H1 (cell line): Measurements from ENCODE around the gene THPO. TPM values are rescaled to one million over a fixed set of nuclear protein-coding genes. Genes with fewer than 3 reads are reported as not detected.

Source experiments
- CTCF ChIA-PET: fragments of 300-600 bp; sonication (Branson Sonifier 250); formaldehyde crosslinking; loops from one replicate; lab custom pipeline; 2021; ENCODE audit not compliant: partially characterized antibody; lab: Charles Lee
- POLR2A ChIA-PET: fragments of 300-600 bp; sonication (Branson Sonifier 250); formaldehyde crosslinking; loops from one replicate; lab custom pipeline; 2021; ENCODE audit warnings: inconsistent platforms; ENCODE audit not compliant: partially characterized antibody; lab: Charles Lee
- DNase-seq, 2 experiments: peaks; one replicate each; pipeline versions ENCODE4 v3.0.0 to v3.0.0-alpha.2; 2010 to 2022; ENCODE audit warnings: low spot score in 2 of 2, low read depth in 1 of 2, mixed read lengths in 1 of 2
- FAIRE-seq: peaks from 2 replicates; lab custom pipeline; 2011; peaks lifted over from hg19 to GRCh38; lab: Jason Lieb, UNC
- H2AFZ ChIP-seq: 2 replicates; pipeline ENCODE4 v1.8.1; 2012; ENCODE audit warnings: low read length, inconsistent platforms
- H2AK5ac ChIP-seq: 2 replicates; pipeline ENCODE4 v1.6.1; 2013; ENCODE audit warnings: low read depth, low read length
- H2BK120ac ChIP-seq: replicated peaks from 2 replicates; pipeline ENCODE3; 2013; ENCODE audit warnings: low read depth, low read length, inconsistent platforms
- H2BK12ac ChIP-seq: 2 replicates; pipeline ENCODE4 v1.6.1; 2013; ENCODE audit warnings: low read depth, low read length
- H2BK15ac ChIP-seq: 2 replicates; pipeline ENCODE4 v1.6.1; 2013; ENCODE audit warnings: low read length
- H2BK20ac ChIP-seq: 2 replicates; pipeline ENCODE4 v1.6.1; 2013; ENCODE audit warnings: low read length
- H2BK5ac ChIP-seq: 2 replicates; pipeline ENCODE4 v1.6.1; 2013; ENCODE audit warnings: low read depth, low read length
- H3K14ac ChIP-seq: 2 replicates; pipeline ENCODE4 v1.6.1; 2013; ENCODE audit warnings: inconsistent platforms; ENCODE audit not compliant: insufficient read length
- H3K18ac ChIP-seq: 2 replicates; pipeline ENCODE4 v1.6.1; 2013; ENCODE audit warnings: low read length; ENCODE audit errors: extremely low read depth
- H3K23ac ChIP-seq: 2 replicates; pipeline ENCODE4 v1.6.1; 2013; ENCODE audit warnings: inconsistent platforms; ENCODE audit not compliant: insufficient read length
- H3K23me2 ChIP-seq: 2 replicates; pipeline ENCODE4 v1.6.1; 2013; ENCODE audit warnings: low read depth, low read length
- H3K27ac ChIP-seq: 2 replicates; pipeline ENCODE4 v1.6.1; 2011; ENCODE audit warnings: low read depth, low read length, inconsistent platforms
- H3K27me3 ChIP-seq, 4 experiments: replicated peaks in 1 of 4; 1 replicate in 1 of 4; 2 replicates in 3 of 4; pipeline versions ENCODE4 v1.6.1 to v1.8.1; 2011 to 2013; ENCODE audit warnings: low read length in 3 of 4, mild to moderate bottlenecking in 3 of 4, inconsistent platforms in 2 of 4, mixed read lengths in 2 of 4, moderate library complexity in 1 of 4; ENCODE audit not compliant: control insufficient read depth in 3 of 4, insufficient read depth in 3 of 4; ENCODE audit errors: extremely low read depth in 1 of 4
- H3K36me3 ChIP-seq, 4 experiments: 2 replicates each; pipeline versions ENCODE4 v1.6.1 to v1.8.1; 2011 to 2013; ENCODE audit warnings: mild to moderate bottlenecking in 4 of 4, low read length in 3 of 4, moderate library complexity in 2 of 4, control low read depth in 1 of 4, inconsistent platforms in 1 of 4; ENCODE audit not compliant: insufficient read depth in 4 of 4, control insufficient read depth in 2 of 4
- H3K4ac ChIP-seq: replicated peaks from 2 replicates; pipeline ENCODE3; 2013; ENCODE audit warnings: low read length, low read depth, mixed read lengths, inconsistent platforms; ENCODE audit not compliant: insufficient read length
- H3K4me1 ChIP-seq, 4 experiments: replicated peaks in 1 of 4; 1 replicate in 1 of 4; 2 replicates in 3 of 4; pipeline versions ENCODE4 v1.6.1 to v1.8.1; 2011 to 2013; ENCODE audit warnings: low read length in 3 of 4, inconsistent platforms in 2 of 4, mixed read lengths in 1 of 4; ENCODE audit not compliant: insufficient read depth in 4 of 4, control insufficient read depth in 3 of 4
- H3K4me2 ChIP-seq, 2 experiments: 2 replicates each; pipeline versions ENCODE4 v1.6.1 to v1.8.1; 2011 to 2013; ENCODE audit warnings: low read depth in 2 of 2, low read length in 2 of 2, control low read depth in 1 of 2, inconsistent platforms in 1 of 2, mild to moderate bottlenecking in 1 of 2; ENCODE audit not compliant: insufficient read depth in 1 of 2
- H3K4me3 ChIP-seq, 4 experiments: fragments of 200-600, 300-600 bp in 1 of 4; sonication (generic), shearing (Covaris generic), sonication (Bioruptor Twin) in 1 of 4; 2 replicates each; pipeline versions ENCODE4 v1.5.1 to v1.8.1; 2011 to 2016; ENCODE audit warnings: low read length in 4 of 4, low read depth in 3 of 4, control low read depth in 2 of 4, inconsistent platforms in 2 of 4, mild to moderate bottlenecking in 2 of 4, mixed read lengths in 1 of 4, moderate library complexity in 1 of 4; ENCODE audit not compliant: insufficient read depth in 2 of 4; ENCODE audit errors: extremely low read depth in 1 of 4
- H3K56ac ChIP-seq: replicated peaks from 2 replicates; pipeline ENCODE3; 2013; ENCODE audit warnings: low read depth, mild to moderate bottlenecking, mixed read lengths, low read length, inconsistent platforms; ENCODE audit not compliant: insufficient read length
- H3K79me1 ChIP-seq: 2 replicates; pipeline ENCODE4 v1.6.1; 2013; ENCODE audit warnings: low read depth, low read length, control low read depth
- H3K79me2 ChIP-seq, 2 experiments: 2 replicates each; pipeline versions ENCODE4 v1.6.1 to v1.8.1; 2012 to 2013; ENCODE audit warnings: low read length in 2 of 2, mild to moderate bottlenecking in 2 of 2, inconsistent platforms in 1 of 2; ENCODE audit not compliant: insufficient read depth in 2 of 2, control insufficient read depth in 1 of 2
- H3K9ac ChIP-seq, 4 experiments: replicated peaks in 1 of 4; 1 replicate in 1 of 4; 2 replicates in 3 of 4; pipeline versions ENCODE4 v1.6.1 to v1.8.1; 2011 to 2013; ENCODE audit warnings: low read depth in 3 of 4, low read length in 3 of 4, control low read depth in 2 of 4, mild to moderate bottlenecking in 2 of 4, moderate library complexity in 2 of 4, inconsistent platforms in 1 of 4; ENCODE audit errors: extremely low read depth in 1 of 4
- H3K9me3 ChIP-seq, 2 experiments: 2 replicates each; pipeline versions ENCODE4 v1.6.1 to v1.8.1; 2012 to 2013; ENCODE audit warnings: mild to moderate bottlenecking in 2 of 2, moderate library complexity in 2 of 2, control low read depth in 1 of 2, inconsistent platforms in 1 of 2, low read depth in 1 of 2, low read length in 1 of 2, mixed read lengths in 1 of 2; ENCODE audit not compliant: insufficient read depth in 2 of 2
- H4K20me1 ChIP-seq, 2 experiments: replicated peaks in 1 of 2; 2 replicates each; pipeline versions ENCODE3 to v1.8.1; 2011 to 2013; ENCODE audit warnings: inconsistent platforms in 2 of 2, low read length in 2 of 2, mild to moderate bottlenecking in 1 of 2; ENCODE audit not compliant: insufficient read depth in 2 of 2, control insufficient read depth in 1 of 2
- H4K5ac ChIP-seq: 2 replicates; pipeline ENCODE4 v1.6.1; 2013; ENCODE audit warnings: low read length, low read depth, mixed read lengths, inconsistent platforms; ENCODE audit not compliant: insufficient read length
- H4K8ac ChIP-seq: 2 replicates; pipeline ENCODE4 v1.8.0; 2013; ENCODE audit warnings: mild to moderate bottlenecking, moderate library complexity, low read length, inconsistent platforms; ENCODE audit not compliant: insufficient read depth; ENCODE audit errors: extremely low read depth
- H4K91ac ChIP-seq: replicated peaks from 2 replicates; pipeline ENCODE3; 2013; ENCODE audit warnings: low read length, mixed read lengths, inconsistent platforms; ENCODE audit not compliant: insufficient read length
- BCL11A ChIP-seq, 2 experiments: IDR thresholded peaks; one replicate each; pipeline ENCODE4 v1.6.1; 2011; ENCODE audit warnings: low read depth in 2 of 2, low read length in 2 of 2, mild to moderate bottlenecking in 2 of 2
- BRCA1 ChIP-seq: IDR thresholded peaks from 2 replicates; pipeline ENCODE4 v1.6.1; 2012; ENCODE audit warnings: low read depth, low read length, improper control_type of control experiment
- CHD1 ChIP-seq: IDR thresholded peaks from 2 replicates; pipeline ENCODE4 v1.6.1; 2012; ENCODE audit warnings: low read depth, low read length, improper control_type of control experiment
- CHD2 ChIP-seq: IDR thresholded peaks from 2 replicates; pipeline ENCODE4 v1.6.1; 2012; ENCODE audit warnings: low read length, improper control_type of control experiment
- CREB1 ChIP-seq: IDR thresholded peaks from 2 replicates; pipeline ENCODE4 v1.6.1; 2012; ENCODE audit warnings: inconsistent platforms
- CTCF ChIP-seq, 3 experiments: IDR thresholded peaks; 1 replicate in 2 of 3; 2 replicates in 1 of 3; pipeline versions ENCODE4 v1.5.1 to v1.6.1; 2011; ENCODE audit warnings: low read length in 3 of 3, mild to moderate bottlenecking in 3 of 3, inconsistent platforms in 2 of 3, low read depth in 1 of 3, moderate library complexity in 1 of 3; ENCODE audit not compliant: insufficient read depth in 1 of 3; ENCODE audit errors: control extremely low read depth in 1 of 3
- RFX5 ChIP-seq: IDR thresholded peaks from 2 replicates; pipeline ENCODE4 v1.6.1; 2011; ENCODE audit warnings: low read depth, low read length, improper control_type of control experiment, borderline replicate concordance
- RNF2 ChIP-seq: fragments of 200-900, 300-1000 bp; sonication (generic); IDR thresholded peaks from 2 replicates; pipeline ENCODE4 v1.7.1; 2016; ENCODE audit warnings: borderline replicate concordance, low read depth, mild to moderate bottlenecking, antibody characterized with exemption, low read length; ENCODE audit not compliant: poor library complexity, severe bottlenecking; ENCODE audit errors: missing control alignments
- SIRT6 ChIP-seq: IDR thresholded peaks from one replicate; pipeline ENCODE4 v1.7.1; 2012; ENCODE audit warnings: low read length, inconsistent platforms
- TAF1 ChIP-seq: IDR thresholded peaks from 2 replicates; pipeline ENCODE4 v1.6.1; 2011; ENCODE audit warnings: mild to moderate bottlenecking, low read depth, low read length
- TEAD4 ChIP-seq: IDR thresholded peaks from 2 replicates; pipeline ENCODE4 v1.6.1; 2012; ENCODE audit warnings: low read depth, low read length, inconsistent platforms, mixed read lengths
- WGBS, 2 experiments: shearing (Covaris generic) in 1 of 2; methylation state at CpG; one replicate each; pipeline versions ENCODE4 v1.1.6 to v1.1.7; 2013 to 2015; ENCODE audit warnings: low lambda C conversion rate in 2 of 2, mixed read lengths in 2 of 2, inconsistent platforms in 1 of 2, low coverage in 1 of 2, missing lambda C conversion rate in 1 of 2; ENCODE audit not compliant: insufficient replicate concordance in 2 of 2, insufficient coverage in 1 of 2, insufficient read length in 1 of 2; ENCODE audit errors: extremely low coverage in 1 of 2, missing lambda C conversion rate in 1 of 2; 5-methylcytosine and 5-hydroxymethylcytosine counted together
- polyA plus RNA-seq, 7 experiments: library from polyadenylated mRNA; depleted of rRNA in 3 of 7; stranded (reverse) in 5 of 7; unstranded in 2 of 7; fragments of >200 nt in 5 of 7; fragments of 200-250 nt in 2 of 7; gene quantifications; 1 replicate in 5 of 7; 2 replicates in 1 of 7; 4 replicates in 1 of 7; pipeline versions ENCODE4 v1.2.1 to v1.2.3, GENCODE V29; 2011 to 2013; ENCODE audit warnings: missing spikeins in 2 of 7, mixed read lengths in 2 of 7
- total RNA-seq: library from RNA; stranded (reverse); fragmentation: NEBNext Ultra II Directional; extraction: Animal tissue kit (Norgen Biotek cat#: 25700); gene quantifications from 2 replicates; pipeline ENCODE4 v1.2.1, GENCODE V29; 2021

THPO gene
- total and polyA plus RNA-seq, 2 of the 8 experiments (the other 6 are each of a cell fraction or from before 2014, with no cell fraction given), result 0.82 to 1.2 TPM

DNA sequence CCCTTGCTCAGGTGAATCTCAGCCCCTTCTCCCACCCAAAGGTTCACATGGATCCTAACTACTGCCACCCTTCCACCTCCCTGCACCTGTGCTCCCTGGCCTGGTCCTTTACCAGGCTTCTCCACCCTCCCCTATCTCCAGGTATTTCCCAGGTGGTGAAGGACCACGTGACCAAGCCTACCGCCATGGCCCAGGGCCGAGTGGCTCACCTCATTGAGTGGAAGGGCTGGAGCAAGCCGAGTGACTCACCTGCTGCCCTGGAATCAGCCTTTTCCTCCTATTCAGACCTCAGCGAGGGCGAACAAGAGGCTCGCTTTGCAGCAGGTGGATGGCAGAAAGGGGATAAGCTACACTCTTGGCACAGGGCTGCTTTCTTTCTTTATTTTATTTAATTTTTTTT, 36.1 kb downstream of the THPO start:
- Histone ChIP-seq H3K79me2 (peaks cover 0 to 2% of the 10 kb centered on the region in 2 experiments; a peak in 1 of 4 replicates), H3K4me3 (no peak overlapping the region), H2BK120ac (no peak overlapping the region), H3K14ac (no peak overlapping the region), H3K56ac (no peak overlapping the region), H4K5ac (no peak overlapping the region), H2AFZ (no peak overlapping the region), H2BK15ac (no peak overlapping the region), H4K20me1 (peaks cover 13 to 28% of the 10 kb centered on the region in 2 experiments), H3K9me3 (no peaks in the 10 kb centered on the region), H3K4me1 (peaks cover 5 to 30% (median 20%) of the 10 kb centered on the region in 4 experiments), H4K8ac (no peak overlapping the region), H3K4ac (no peak overlapping the region), H3K27me3 (no peaks in the 10 kb centered on the region), H2AK5ac (no peak overlapping the region), H3K18ac (no peak overlapping the region), H2BK12ac (no peak overlapping the region), H4K91ac (no peak overlapping the region), H3K79me1 (peaks cover 6% of the 10 kb centered on the region), H3K23me2 (peaks cover 5% of the 10 kb centered on the region; the same call in 1 of the 2 replicates), H3K4me2 (no peak overlapping the region), H2BK5ac (no peak overlapping the region), H3K9ac (no peak overlapping the region), H3K27ac (no peak overlapping the region), H3K23ac (no peak overlapping the region), H2BK20ac (no peak overlapping the region), H3K36me3 (peaks cover 0 to 16% (median 1%) of the 10 kb centered on the region in 4 experiments; a peak in 5 of 8 replicates)
- DNase-seq (no peak), FAIRE-seq (no peak)
- WGBS, 2 experiments, result 83% methylated on average over 7 of the region's 7 CpGs; no CpG with 5 or more reads in 1 of the 2 experiments
- ChIA-PET CTCF (interaction anchor here (1.0 to 7.4 kb wide), 7 partner anchors 11 to 201 kb away, joined by 3 to 49 read pairs (median 4); no protein-coding TSS in a partner anchor), POLR2A (interaction anchor here (0.5 to 2.1 kb wide), 5 partner anchors 11 to 708 kb away, joined by 3 to 7 read pairs (median 4); no protein-coding TSS in a partner anchor)
- TF ChIP-seq RFX5 (no peak), TEAD4 (no peak), BRCA1 (no peak), CHD1 (no peak), CREB1 (no peak), CHD2 (no peak), BCL11A (IDR thresholded peaks at IDR 0.05; ENCODE audit: low read depth in 2 of 2, low read length in 2 of 2) (no peak), CTCF (IDR thresholded peaks at IDR 0.05; ENCODE audit: control extremely low read depth in 1 of 3, insufficient read depth in 1 of 3, low read depth in 1 of 3, low read length in 3 of 3) (no peak), TAF1 (no peak), RNF2 (no peak), SIRT6 (no peak)
